Liver (tissue), 10 donors: ENCODE data around the gene KRTAP2-1. TPM values are rescaled to one million over a fixed set of nuclear protein-coding genes. Genes with fewer than 3 reads are reported as not detected.
"Not testable (repeated sequence)": the region's sequence is repeated elsewhere in the genome, so short reads cannot be mapped to it uniquely, and the experiment has no call there.

Experiments used
- DNase-seq: peaks from one replicate; pipeline ENCODE4 v3.0.0-alpha.2; 2017; ENCODE audit warnings: low spot score
- H3K27ac ChIP-seq, 2 donors: one replicate each; pipeline ENCODE4 v1.7.0; 2013; ENCODE audit warnings: inconsistent platforms in 2 of 2, low read length in 2 of 2, control low read depth in 1 of 2, low read depth in 1 of 2, mild to moderate bottlenecking in 1 of 2
- H3K27me3 ChIP-seq, 4 donors: one replicate each; pipeline versions ENCODE4 v1.6.1 to v1.7.0; 2013; ENCODE audit warnings: low read length in 3 of 4, inconsistent platforms in 1 of 4, mild to moderate bottlenecking in 1 of 4, moderate library complexity in 1 of 4; ENCODE audit not compliant: control insufficient read depth in 4 of 4, insufficient read depth in 4 of 4
- H3K36me3 ChIP-seq, 4 donors: one replicate each; pipeline versions ENCODE4 v1.6.1 to v1.7.0; 2013; ENCODE audit warnings: low read length in 3 of 4, mild to moderate bottlenecking in 3 of 4, low read depth in 1 of 4, moderate library complexity in 1 of 4; ENCODE audit not compliant: control insufficient read depth in 4 of 4, insufficient read depth in 3 of 4
- H3K4me1 ChIP-seq, 4 donors: one replicate each; pipeline versions ENCODE4 v1.6.1 to v1.7.0; 2013; ENCODE audit warnings: low read length in 3 of 4, mild to moderate bottlenecking in 3 of 4, moderate library complexity in 1 of 4; ENCODE audit not compliant: control insufficient read depth in 4 of 4, insufficient read depth in 4 of 4
- H3K4me3 ChIP-seq, 3 donors: one replicate each; pipeline versions ENCODE4 v1.6.1 to v1.7.0; 2013; ENCODE audit warnings: low read length in 3 of 3, control low read depth in 1 of 3, low read depth in 1 of 3, mild to moderate bottlenecking in 1 of 3
- H3K9ac ChIP-seq, 2 donors: one replicate each; pipeline ENCODE4 v1.7.0; 2013; ENCODE audit warnings: low read length in 2 of 2, mild to moderate bottlenecking in 2 of 2, moderate library complexity in 2 of 2, control low read depth in 1 of 2, low read depth in 1 of 2
- H3K9me3 ChIP-seq, 4 donors: one replicate each; pipeline versions ENCODE4 v1.6.1 to v1.7.0; 2013; ENCODE audit warnings: low read length in 3 of 4; ENCODE audit not compliant: control insufficient read depth in 4 of 4
- CTCF ChIP-seq: fragments of 150-350 bp; IDR thresholded peaks from 2 replicates; pipeline ENCODE4 v1.5.1; 2017; ENCODE audit warnings: improper control_type of control experiment, low read depth, low read length; ENCODE audit not compliant: missing input control
- FOXA1 ChIP-seq: IDR thresholded peaks from 2 replicates; pipeline ENCODE4 v1.6.1; 2016; ENCODE audit warnings: antibody characterized with exemption
- FOXA2 ChIP-seq: IDR thresholded peaks from 2 replicates; pipeline ENCODE4 v1.6.1; 2016; ENCODE audit warnings: antibody characterized with exemption
- GABPA ChIP-seq, 2 donors: IDR thresholded peaks in 1 of 2; conservative IDR thresholded peaks in 1 of 2; 2 replicates each; pipeline ENCODE4 v1.6.1; 2016; ENCODE audit warnings: antibody characterized with exemption in 2 of 2, mild to moderate bottlenecking in 1 of 2, moderate library complexity in 1 of 2
- MAX ChIP-seq: IDR thresholded peaks from 2 replicates; pipeline ENCODE4 v1.6.1; 2016; ENCODE audit warnings: antibody characterized with exemption
- RAD21 ChIP-seq, 2 donors: IDR thresholded peaks; 2 replicates each; pipeline ENCODE4 v1.6.1; 2016; ENCODE audit warnings: antibody characterized with exemption in 2 of 2, mild to moderate bottlenecking in 2 of 2
- RXRA ChIP-seq, 2 donors: IDR thresholded peaks; 2 replicates each; pipeline ENCODE4 v1.6.1; 2017 to 2018; ENCODE audit warnings: antibody characterized with exemption in 2 of 2, mild to moderate bottlenecking in 1 of 2
- TAF1 ChIP-seq: conservative IDR thresholded peaks from 2 replicates; pipeline ENCODE4 v1.6.1; 2016; ENCODE audit warnings: antibody characterized with exemption, mild to moderate bottlenecking
- YY1 ChIP-seq: IDR thresholded peaks from 2 replicates; pipeline ENCODE4 v1.6.1; 2016; ENCODE audit warnings: antibody characterized with exemption, mild to moderate bottlenecking
- WGBS: extraction: QIAGEN DNeasy Blood & Tissue Kit; methylation state at CpG from one replicate; pipeline ENCODE4 v1.1.7; 2013; 5-methylcytosine and 5-hydroxymethylcytosine counted together
- polyA plus RNA-seq, 2 donors: library from polyadenylated mRNA; stranded (reverse) in 1 of 2; unstranded in 1 of 2; fragments of 200-250 nt in 1 of 2; fragments of >200 nt in 1 of 2; fragmentation: Nextera tagmentation in 1 of 2; extraction: Ambion mirVana in 1 of 2; gene quantifications; one replicate each; pipeline versions ENCODE4 v1.2.1 to v1.2.3, GENCODE V29; 2013 to 2015
- small RNA-seq: library from RNA; depleted of rRNA; stranded (forward); fragments of <200 nt; gene quantifications from one replicate; pipeline ENCODE3, GENCODE V24; 2014
- total RNA-seq, 2 donors: library from RNA; depleted of rRNA; stranded (reverse); fragments of >200 nt; gene quantifications; one replicate each; pipeline ENCODE4 v1.2.3, GENCODE V29; 2014
- TF ChIP-seq, protein P1 (sequence below): IDR thresholded peaks from 2 replicates; pipeline ENCODE4 v1.6.1; 2016; ENCODE audit warnings: antibody characterized with exemption
- donor health status: healthy.
- donor health status: healthy.
- donor health status: healthy.
- donor health status: healthy.
- donor health status: healthy.

The KRTAP2-1 gene
- total and polyA plus RNA-seq, 4 donors = not detected

GRCh38 chr17:41001795-41002194 is 45.3 kb downstream of the KRTAP2-1 start (continued):
- TF ChIP-seq RAD21 (IDR thresholded peaks at IDR 0.05) = no peak
- TF ChIP-seq FOXA1 = no peak

DNA sequence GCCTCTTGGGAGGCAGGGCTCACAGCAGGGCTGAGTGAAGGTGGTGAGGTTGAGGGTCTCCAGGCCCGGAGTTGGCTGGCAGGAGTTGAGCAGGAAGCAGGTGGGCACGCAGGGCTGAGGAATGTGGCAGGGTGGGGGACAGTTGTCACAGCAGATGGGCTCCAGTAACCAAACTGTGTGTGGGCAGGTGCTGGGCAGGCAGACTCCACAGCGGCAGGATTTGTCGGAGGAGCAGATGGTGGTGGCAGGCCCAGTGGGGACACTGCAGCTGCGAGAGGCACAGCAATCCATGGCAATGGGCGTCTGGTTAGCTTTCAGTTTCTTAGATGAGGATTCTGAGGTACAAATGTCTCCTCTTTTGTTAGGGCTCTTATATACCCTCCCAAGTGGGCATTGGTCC is 47.6 kb downstream of the KRTAP2-1 start, which contains the start of gene KRTAP3-2:
Gene KRTAP3-2, minus strand, starts transcription at position 344 of the 400 bp plus-strand sequence. Its CDS starts 53 bp downstream, at position 291.
- not testable (repeated sequence) for H3K36me3 ChIP-seq, H3K27ac ChIP-seq, H3K27me3 ChIP-seq, DNase-seq, H3K9me3 ChIP-seq, H3K4me3 ChIP-seq, H3K4me1 ChIP-seq, H3K9ac ChIP-seq
- 81% methylated on average over 6 of the region's 6 CpGs for WGBS

- no peak for DNase-seq
- Histone ChIP-seq H3K9ac (no peak overlapping the region), H3K4me3 (no peak overlapping the region), H3K27ac (no peak overlapping the region), H3K9me3 (no peaks in the 10 kb centered on the region), H3K4me1 (no peaks in the 10 kb centered on the region), H3K36me3 (no peaks in the 10 kb centered on the region), H3K27me3 (peaks cover 0 to 9% (median 0%) of the 10 kb centered on the region in 4 donors)
- no peak for TF ChIP-seq TAF1
- TF ChIP-seq, protein P1, sequence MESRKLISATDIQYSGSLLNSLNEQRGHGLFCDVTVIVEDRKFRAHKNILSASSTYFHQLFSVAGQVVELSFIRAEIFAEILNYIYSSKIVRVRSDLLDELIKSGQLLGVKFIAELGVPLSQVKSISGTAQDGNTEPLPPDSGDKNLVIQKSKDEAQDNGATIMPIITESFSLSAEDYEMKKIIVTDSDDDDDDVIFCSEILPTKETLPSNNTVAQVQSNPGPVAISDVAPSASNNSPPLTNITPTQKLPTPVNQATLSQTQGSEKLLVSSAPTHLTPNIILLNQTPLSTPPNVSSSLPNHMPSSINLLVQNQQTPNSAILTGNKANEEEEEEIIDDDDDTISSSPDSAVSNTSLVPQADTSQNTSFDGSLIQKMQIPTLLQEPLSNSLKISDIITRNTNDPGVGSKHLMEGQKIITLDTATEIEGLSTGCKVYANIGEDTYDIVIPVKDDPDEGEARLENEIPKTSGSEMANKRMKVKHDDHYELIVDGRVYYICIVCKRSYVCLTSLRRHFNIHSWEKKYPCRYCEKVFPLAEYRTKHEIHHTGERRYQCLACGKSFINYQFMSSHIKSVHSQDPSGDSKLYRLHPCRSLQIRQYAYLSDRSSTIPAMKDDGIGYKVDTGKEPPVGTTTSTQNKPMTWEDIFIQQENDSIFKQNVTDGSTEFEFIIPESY = no peak
- TF ChIP-seq RXRA (IDR thresholded peaks at IDR 0.05) = no peak
- 68% methylated on average over 2 of the region's 2 CpGs for WGBS
These were observed 49.8 kb downstream of the KRTAP2-1 start for GRCh38 chr17:40997361-40997760.

GRCh38 chr17:40996829-40997228 is 50.3 kb downstream of the KRTAP2-1 start:
- DNase-seq = no peak
- H3K4me3 ChIP-seq = no peak overlapping the region
- no peak overlapping the region for H3K27ac ChIP-seq
- H3K9me3 ChIP-seq = no peaks in the 10 kb centered on the region
- no peak for TF ChIP-seq CTCF
- no peak for TF ChIP-seq RAD21 (IDR thresholded peaks at IDR 0.05)
- no peak for TF ChIP-seq FOXA2
- no peak for TF ChIP-seq GABPA (IDR thresholded peaks at IDR 0.05 in 1 of 2, conservative IDR thresholded peaks at IDR 0.05 in 1 of 2)
- no peak for TF ChIP-seq FOXA1
- no peak for TF ChIP-seq MAX
- no peak for TF ChIP-seq RXRA (IDR thresholded peaks at IDR 0.05)
- no peak for TF ChIP-seq YY1
- no peak overlapping the region for H3K9ac ChIP-seq
- 82% methylated on average over 4 of the region's 4 CpGs for WGBS
- H3K27me3 ChIP-seq = peaks cover 0 to 11% (median 0%) of the 10 kb centered on the region in 4 donors
- no peaks in the 10 kb centered on the region for H3K4me1 ChIP-seq
- H3K36me3 ChIP-seq = no peaks in the 10 kb centered on the region

Small RNAs within 50 kb of the gene (small RNA-seq; reads per million reads assigned to genes)
- not detected for gene KRTAP3-4P

Other genes with a start within 250 kb of the KRTAP2-1 start
Only the 30 nearest of the 37 such genes appear.
- gene KRT12, start 180.1 kb downstream of the KRTAP2-1 start, total RNA-seq = not detected
- not detected for gene KRT12, start 180.1 kb downstream of the KRTAP2-1 start, polyA plus RNA-seq
- not detected for gene KRT20, start 162.1 kb downstream of the KRTAP2-1 start, total RNA-seq
- gene KRT20, start 162.1 kb downstream of the KRTAP2-1 start, polyA plus RNA-seq = not detected
- gene KRT23, start 109.7 kb downstream of the KRTAP2-1 start, total RNA-seq = 1 to 10 TPM in 1 of 2 donors, under 1 TPM in 1; 0.09 to 1.3 TPM
- under 1 TPM in 1 of 2 donors, not detected in 1; 0.24 TPM for gene KRT23, start 109.7 kb downstream of the KRTAP2-1 start, polyA plus RNA-seq
- not detected for gene KRT39, start 80.4 kb downstream of the KRTAP2-1 start, total RNA-seq
- gene KRT39, start 80.4 kb downstream of the KRTAP2-1 start, polyA plus RNA-seq = not detected
- gene KRT40, start 63.0 kb downstream of the KRTAP2-1 start, total RNA-seq = not detected
- not detected for gene KRT40, start 63.0 kb downstream of the KRTAP2-1 start, polyA plus RNA-seq
- not detected for gene KRTAP3-3, start 53.2 kb downstream of the KRTAP2-1 start, total RNA-seq
- not detected for gene KRTAP3-3, start 53.2 kb downstream of the KRTAP2-1 start, polyA plus RNA-seq
- gene KRTAP3-2, start 47.4 kb downstream of the KRTAP2-1 start, total RNA-seq = not detected
- not detected for gene KRTAP3-2, start 47.4 kb downstream of the KRTAP2-1 start, polyA plus RNA-seq
- gene KRTAP3-1, start 38.2 kb downstream of the KRTAP2-1 start, total RNA-seq = not detected
- gene KRTAP3-1, start 38.2 kb downstream of the KRTAP2-1 start, polyA plus RNA-seq = not detected
- gene KRTAP1-5, start 20.1 kb downstream of the KRTAP2-1 start, total RNA-seq = not detected
- gene KRTAP1-5, start 20.1 kb downstream of the KRTAP2-1 start, polyA plus RNA-seq = not detected
- gene KRTAP1-4, start 17.1 kb downstream of the KRTAP2-1 start, total RNA-seq = not detected
- not detected for gene KRTAP1-4, start 17.1 kb downstream of the KRTAP2-1 start, polyA plus RNA-seq
- gene KRTAP1-3, start 12.4 kb downstream of the KRTAP2-1 start, total RNA-seq = not detected
- gene KRTAP1-3, start 12.4 kb downstream of the KRTAP2-1 start, polyA plus RNA-seq = not detected
- not detected for gene KRTAP1-1, start 5.9 kb downstream of the KRTAP2-1 start, total RNA-seq
- gene KRTAP1-1, start 5.9 kb downstream of the KRTAP2-1 start, polyA plus RNA-seq = not detected
- gene KRTAP2-2, start 7.9 kb upstream of the KRTAP2-1 start, total RNA-seq = not detected
- not detected for gene KRTAP2-2, start 7.9 kb upstream of the KRTAP2-1 start, polyA plus RNA-seq
- not detected for gene KRTAP2-3, start 12.8 kb upstream of the KRTAP2-1 start, total RNA-seq
- not detected for gene KRTAP2-3, start 12.8 kb upstream of the KRTAP2-1 start, polyA plus RNA-seq
- not detected for gene KRTAP2-4, start 18.6 kb upstream of the KRTAP2-1 start, total RNA-seq
- gene KRTAP2-4, start 18.6 kb upstream of the KRTAP2-1 start, polyA plus RNA-seq = not detected
- not detected for gene KRTAP4-7, start 36.8 kb upstream of the KRTAP2-1 start, total RNA-seq
- gene KRTAP4-7, start 36.8 kb upstream of the KRTAP2-1 start, polyA plus RNA-seq = not detected
- not detected for gene KRTAP4-8, start 50.8 kb upstream of the KRTAP2-1 start, total RNA-seq
- gene KRTAP4-8, start 50.8 kb upstream of the KRTAP2-1 start, polyA plus RNA-seq = not detected
- not detected for gene KRTAP4-16, start 54.9 kb upstream of the KRTAP2-1 start, total RNA-seq
- gene KRTAP4-16, start 54.9 kb upstream of the KRTAP2-1 start, polyA plus RNA-seq = not detected
- not detected for gene KRTAP4-9, start 58.1 kb upstream of the KRTAP2-1 start, total RNA-seq
- not detected for gene KRTAP4-9, start 58.1 kb upstream of the KRTAP2-1 start, polyA plus RNA-seq
- not detected for gene KRTAP4-11, start 71.1 kb upstream of the KRTAP2-1 start, total RNA-seq
- not detected for gene KRTAP4-11, start 71.1 kb upstream of the KRTAP2-1 start, polyA plus RNA-seq
- gene KRTAP4-12, start 76.9 kb upstream of the KRTAP2-1 start, total RNA-seq = not detected
- not detected for gene KRTAP4-12, start 76.9 kb upstream of the KRTAP2-1 start, polyA plus RNA-seq
- not detected for gene KRTAP4-6, start 93.2 kb upstream of the KRTAP2-1 start, total RNA-seq
- gene KRTAP4-6, start 93.2 kb upstream of the KRTAP2-1 start, polyA plus RNA-seq = not detected
- gene KRTAP4-5, start 102.5 kb upstream of the KRTAP2-1 start, total RNA-seq = not detected
- gene KRTAP4-5, start 102.5 kb upstream of the KRTAP2-1 start, polyA plus RNA-seq = not detected
- not detected for gene KRTAP4-4, start 113.4 kb upstream of the KRTAP2-1 start, total RNA-seq
- gene KRTAP4-4, start 113.4 kb upstream of the KRTAP2-1 start, polyA plus RNA-seq = not detected
- not detected for gene KRTAP4-3, start 120.9 kb upstream of the KRTAP2-1 start, total RNA-seq
- gene KRTAP4-3, start 120.9 kb upstream of the KRTAP2-1 start, polyA plus RNA-seq = not detected
- not detected for gene KRTAP4-2, start 130.9 kb upstream of the KRTAP2-1 start, total RNA-seq
- gene KRTAP4-2, start 130.9 kb upstream of the KRTAP2-1 start, polyA plus RNA-seq = not detected
- gene KRTAP4-1, start 137.6 kb upstream of the KRTAP2-1 start, total RNA-seq = not detected
- not detected for gene KRTAP4-1, start 137.6 kb upstream of the KRTAP2-1 start, polyA plus RNA-seq
- not detected for gene KRTAP9-1, start 142.6 kb upstream of the KRTAP2-1 start, total RNA-seq
- gene KRTAP9-1, start 142.6 kb upstream of the KRTAP2-1 start, polyA plus RNA-seq = not detected
- gene KRTAP9-2, start 179.3 kb upstream of the KRTAP2-1 start, total RNA-seq = not detected
- not detected for gene KRTAP9-2, start 179.3 kb upstream of the KRTAP2-1 start, polyA plus RNA-seq
- not detected for gene KRTAP9-3, start 185.1 kb upstream of the KRTAP2-1 start, total RNA-seq
- gene KRTAP9-3, start 185.1 kb upstream of the KRTAP2-1 start, polyA plus RNA-seq = not detected